Measurements from ENCODE around the gene LZTS2.

The LZTS2 gene

GRCh38 chr10:101021692-101022251, 22.2 kb downstream of the LZTS2 start:
- H3K27ac Mint-ChIP-seq, result no peak overlapping the region
- no peaks in the 10 kb centered on the region for H3K9me3 Mint-ChIP-seq
- H3K27me3 Mint-ChIP-seq (ENCODE audit: low read depth), result peaks cover 30% of the 10 kb centered on the region
- H3K4me1 Mint-ChIP-seq, result peaks cover 18% of the 10 kb centered on the region
- no peaks in the 10 kb centered on the region for H3K36me3 Mint-ChIP-seq (ENCODE audit: low read depth)
- no peak overlapping the region for H3K4me3 Mint-ChIP-seq
- no peak for TF ChIP-seq CTCF (IDR thresholded peaks at IDR 0.05; ENCODE audit: unreplicated experiment in 3 of 3)

DNA sequence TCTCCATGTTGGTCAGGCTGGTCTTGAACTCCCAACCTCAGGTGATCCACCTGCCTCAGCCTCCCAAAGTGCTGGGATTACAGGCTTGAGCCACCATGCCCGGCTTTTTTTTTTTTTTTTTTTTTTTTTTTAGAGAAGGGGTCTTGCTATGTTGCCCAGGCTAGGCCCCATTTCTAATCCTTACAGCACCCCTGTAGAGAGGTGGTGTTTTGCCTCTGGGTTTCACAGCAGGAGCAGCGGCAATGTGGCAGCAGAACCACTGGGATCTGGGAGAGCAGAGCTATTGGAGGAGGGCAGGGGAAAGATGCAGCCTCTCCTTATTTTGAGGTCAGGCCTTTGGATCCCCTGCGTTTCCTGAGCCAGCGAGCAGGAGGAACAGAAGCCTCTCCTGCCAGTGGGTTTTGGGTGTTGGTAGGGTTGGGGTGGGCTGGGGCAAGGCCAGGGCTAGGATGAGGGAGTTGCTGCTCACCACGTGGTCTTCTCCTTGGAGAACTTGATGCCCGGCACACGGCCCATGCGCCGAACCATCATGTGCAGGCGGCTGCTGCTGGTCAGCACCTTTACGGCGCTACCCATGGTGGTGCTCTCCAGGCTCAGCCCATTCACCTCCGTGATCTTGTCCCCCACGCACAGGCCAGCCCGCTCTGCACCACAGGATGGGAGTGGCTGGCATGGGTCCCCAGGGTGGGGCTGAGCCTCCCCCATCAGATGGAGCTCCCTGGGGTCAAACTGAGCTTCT, 23.5 kb downstream of the LZTS2 start:
- H3K4me1 Mint-ChIP-seq, result peaks cover 24% of the 10 kb centered on the region
- no peak overlapping the region for H3K4me3 Mint-ChIP-seq
- peaks cover 24% of the 10 kb centered on the region for H3K27me3 Mint-ChIP-seq (ENCODE audit: low read depth)
- no peak overlapping the region for H3K27ac Mint-ChIP-seq
- H3K36me3 Mint-ChIP-seq (ENCODE audit: low read depth), result no peaks in the 10 kb centered on the region
- H3K9me3 Mint-ChIP-seq, result no peaks in the 10 kb centered on the region
- TF ChIP-seq CTCF (IDR thresholded peaks at IDR 0.05; ENCODE audit: unreplicated experiment in 3 of 3), result no peak

GRCh38 chr10:101027106-101027720, 27.6 kb downstream of the LZTS2 start:
- Mint-ChIP-seq H3K4me1 (peaks cover 34% of the 10 kb centered on the region), H3K36me3 (ENCODE audit: low read depth) (no peaks in the 10 kb centered on the region), H3K4me3 (peak overlapping the region in 1 of 3 experiments; percentile 1), H3K27me3 (ENCODE audit: low read depth) (peaks cover 26% of the 10 kb centered on the region), H3K9me3 (no peaks in the 10 kb centered on the region), H3K27ac (peak overlapping the region in 1 of 3 experiments; percentile 43)
- TF ChIP-seq CTCF (IDR thresholded peaks at IDR 0.05; ENCODE audit: unreplicated experiment in 3 of 3), result no peak

DNA sequence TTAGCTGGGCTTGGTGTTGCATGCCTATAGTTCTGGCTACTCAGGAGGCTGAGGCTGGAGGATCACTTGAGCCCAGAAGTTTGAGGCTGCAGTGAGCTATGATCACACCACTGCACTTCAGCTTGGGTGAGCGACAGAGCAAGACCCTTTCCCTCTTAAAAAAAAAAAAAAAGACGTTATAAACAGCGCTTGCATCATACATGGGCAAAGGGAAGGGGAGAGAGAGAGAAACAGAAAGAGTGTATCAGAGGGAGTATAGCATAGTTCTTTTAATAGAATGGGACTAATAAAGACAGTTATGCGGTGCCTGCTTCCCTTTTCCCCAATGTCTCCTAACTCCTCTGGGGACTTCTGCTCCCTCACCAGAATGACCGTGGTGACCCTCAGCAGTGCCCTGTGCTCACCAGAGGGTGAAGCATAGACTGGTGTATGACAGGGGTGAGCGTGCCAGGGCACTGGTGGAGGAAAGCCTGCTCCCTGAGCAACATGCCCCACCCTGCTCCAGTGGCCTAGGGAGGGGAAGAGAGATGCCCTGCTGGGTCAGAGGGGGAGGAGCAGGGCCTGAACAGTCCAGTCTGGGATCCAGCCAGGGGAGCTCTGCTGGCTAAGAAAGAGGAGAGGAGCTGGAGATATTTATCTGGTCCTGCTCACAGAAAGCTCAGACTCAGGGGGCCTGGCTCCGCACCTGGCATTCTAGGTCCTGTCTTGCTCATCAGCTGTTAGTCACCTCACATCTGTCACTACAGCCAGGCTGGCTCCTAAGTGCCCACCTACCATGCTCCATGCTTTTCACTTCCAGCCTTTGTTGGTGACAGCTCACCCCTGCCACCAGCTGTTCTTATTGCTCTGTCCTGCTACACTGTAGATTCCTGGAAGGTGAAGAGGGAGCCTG, 29.1 kb downstream of the LZTS2 start:
- no peaks in the 10 kb centered on the region for H3K36me3 Mint-ChIP-seq (ENCODE audit: low read depth)
- peaks cover 41% of the 10 kb centered on the region for H3K4me1 Mint-ChIP-seq
- peaks cover 31% of the 10 kb centered on the region for H3K27me3 Mint-ChIP-seq (ENCODE audit: low read depth)
- TF ChIP-seq CTCF (IDR thresholded peaks at IDR 0.05; ENCODE audit: unreplicated experiment in 3 of 3), result no peak
- peak overlapping the region in 1 of 3 experiments; percentile 9 for H3K4me3 Mint-ChIP-seq
- H3K9me3 Mint-ChIP-seq, result no peaks in the 10 kb centered on the region
- H3K27ac Mint-ChIP-seq, result peak overlapping the region in 1 of 3 experiments; percentile 11

- Mint-ChIP-seq H3K27me3 (ENCODE audit: low read depth) (peaks cover 34% of the 10 kb centered on the region), H3K9me3 (no peaks in the 10 kb centered on the region)
Observed at GRCh38 chr10:101029520-101030295, 30.1 kb downstream of the LZTS2 start.

More at GRCh38 chr10:101029520-101030295, 30.1 kb downstream of the LZTS2 start:
- Mint-ChIP-seq H3K4me1 (peaks cover 41% of the 10 kb centered on the region), H3K4me3 (no peak overlapping the region), H3K27ac (no peak overlapping the region), H3K36me3 (ENCODE audit: low read depth) (no peaks in the 10 kb centered on the region)
- TF ChIP-seq CTCF (IDR thresholded peaks at IDR 0.05; ENCODE audit: unreplicated experiment in 3 of 3), result no peak

Measured in nephron (organoid).